Stomach (tissue), 4 donors: ENCODE data around the gene PRR11.

Experiments
- CTCF ChIP-seq, 7 experiments: fragments of 450-650 bp in 4 of 7; fragments of 200-600 bp in 3 of 7; sonication (generic) in 3 of 7; IDR thresholded peaks; one replicate each; pipeline ENCODE4 v1.5.1; 2016 to 2019; ENCODE audit warnings: antibody characterized with exemption in 7 of 7, control low read depth in 2 of 7, mild to moderate bottlenecking in 1 of 7
- POLR2AphosphoS5 ChIP-seq, 3 donors: sonication (generic); formaldehyde crosslinking; IDR thresholded peaks; one replicate each; pipeline ENCODE4 v1.6.1; 2016; ENCODE audit warnings: antibody characterized with exemption in 3 of 3

DNA sequence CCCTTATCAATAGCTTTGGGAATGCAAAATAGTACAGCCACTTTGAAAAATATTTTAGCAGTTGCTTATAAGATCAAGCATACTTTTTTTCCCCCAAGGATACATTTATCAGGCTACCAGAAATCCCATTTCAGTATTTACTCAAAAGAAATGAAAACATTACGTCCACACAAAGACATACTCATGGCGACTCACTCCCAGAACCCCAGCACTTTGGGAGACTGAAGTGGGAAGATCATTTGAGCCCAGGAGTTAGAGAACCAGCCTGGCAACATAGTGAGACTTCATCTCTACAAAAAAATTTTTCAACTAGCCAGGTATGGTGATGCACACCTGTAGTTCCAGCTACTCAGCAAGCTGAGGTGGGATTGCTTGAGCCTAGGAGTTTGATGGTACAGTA is 6.5 kb upstream of the PRR11 start:
- no peak for TF ChIP-seq CTCF (IDR thresholded peaks at IDR 0.05)
- TF ChIP-seq POLR2AphosphoS5 (IDR thresholded peaks at IDR 0.05) = no peak
